CD14-positive monocyte (primary cell): ENCODE results near the gene SF3A1. TPM values are rescaled to one million over a fixed set of nuclear protein-coding genes. Genes with fewer than 3 reads are reported as not detected.

Experiments used
- DNase-seq, 3 donors: peaks; one replicate each; pipeline ENCODE4 v3.0.0-alpha.2; 2011 to 2022
- H2AFZ ChIP-seq: 2 replicates; pipeline ENCODE4 v1.6.0; 2012; ENCODE audit warnings: mild to moderate bottlenecking, low read depth, low read length, inconsistent platforms; ENCODE audit not compliant: insufficient read depth, poor library complexity, severe bottlenecking
- H3K27ac ChIP-seq, 2 donors: 1 replicate in 1 of 2; 2 replicates in 1 of 2; pipeline ENCODE4 v1.5.1; 2012 to 2013; ENCODE audit warnings: low read length in 2 of 2, control low read depth in 1 of 2, inconsistent platforms in 1 of 2, low read depth in 1 of 2, mild to moderate bottlenecking in 1 of 2
- H3K27me3 ChIP-seq, 2 donors: one replicate each; pipeline versions ENCODE4 v1.6.0 to v1.6.1; 2011 to 2013; ENCODE audit warnings: low read length in 2 of 2; ENCODE audit not compliant: control insufficient read depth in 2 of 2, insufficient read depth in 2 of 2
- H3K36me3 ChIP-seq, 2 donors: replicated peaks in 1 of 2; 1 replicate in 1 of 2; 2 replicates in 1 of 2; pipeline versions ENCODE4 v1.5.1 to v1.6.1; 2012 to 2013; ENCODE audit warnings: low read length in 2 of 2, control low read depth in 1 of 2, inconsistent platforms in 1 of 2, mild to moderate bottlenecking in 1 of 2; ENCODE audit not compliant: insufficient read depth in 2 of 2, control insufficient read depth in 1 of 2
- H3K4me1 ChIP-seq, 2 donors: 1 replicate in 1 of 2; 2 replicates in 1 of 2; pipeline versions ENCODE4 v1.5.1 to v1.6.1; 2012 to 2013; ENCODE audit warnings: low read length in 2 of 2, control low read depth in 1 of 2, inconsistent platforms in 1 of 2, mild to moderate bottlenecking in 1 of 2, moderate library complexity in 1 of 2; ENCODE audit not compliant: insufficient read depth in 2 of 2, control insufficient read depth in 1 of 2
- H3K4me2 ChIP-seq: replicated peaks from 2 replicates; pipeline ENCODE3; 2012; ENCODE audit warnings: low read length, moderate library complexity, mild to moderate bottlenecking; ENCODE audit not compliant: poor library complexity, severe bottlenecking; ENCODE audit errors: extremely low read depth
- H3K4me3 ChIP-seq, 3 experiments: fragments of 200-600 bp in 1 of 3; sonication (generic) in 1 of 3; replicated peaks in 1 of 3; 1 replicate in 2 of 3; 2 replicates in 1 of 3; pipeline ENCODE4 v1.5.1; 2011 to 2013; ENCODE audit warnings: low read length in 3 of 3, mild to moderate bottlenecking in 3 of 3, control low read depth in 2 of 3, low read depth in 2 of 3, inconsistent platforms in 1 of 3, moderate library complexity in 1 of 3
- H3K79me2 ChIP-seq: 2 replicates; pipeline ENCODE4 v1.6.0; 2012; ENCODE audit warnings: mild to moderate bottlenecking, control low read depth, inconsistent platforms, low read length, moderate library complexity; ENCODE audit not compliant: insufficient read depth
- H3K9ac ChIP-seq: 2 replicates; pipeline ENCODE4 v1.6.0; 2017; ENCODE audit warnings: low read length, mild to moderate bottlenecking; ENCODE audit not compliant: insufficient read depth, poor library complexity, severe bottlenecking
- H3K9me3 ChIP-seq, 2 donors: replicated peaks in 1 of 2; 1 replicate in 1 of 2; 2 replicates in 1 of 2; pipeline versions ENCODE4 v1.5.1 to v1.6.1; 2012 to 2013; ENCODE audit warnings: low read length in 2 of 2, control low read depth in 1 of 2; ENCODE audit not compliant: control insufficient read depth in 1 of 2, insufficient read depth in 1 of 2
- H4K20me1 ChIP-seq: 2 replicates; pipeline ENCODE4 v1.6.0; 2012; ENCODE audit warnings: mild to moderate bottlenecking, low read length, control low read depth, moderate library complexity; ENCODE audit not compliant: insufficient read depth
- H3K27ac Mint-ChIP-seq, 7 donors: one replicate each; pipeline ENCODE4 v1.8.0; 2020; ENCODE audit warnings: mild to moderate bottlenecking in 7 of 7, mixed read lengths in 7 of 7, moderate library complexity in 6 of 7, inconsistent platforms in 2 of 7
- H3K27me3 Mint-ChIP-seq, 3 donors: one replicate each; pipeline ENCODE4 v1.8.0; 2021 to 2022; ENCODE audit warnings: low read depth in 3 of 3, mild to moderate bottlenecking in 3 of 3, mixed read lengths in 3 of 3, moderate library complexity in 3 of 3, inconsistent platforms in 1 of 3
- H3K36me3 Mint-ChIP-seq, 2 donors: one replicate each; pipeline ENCODE4 v1.8.0; 2020; ENCODE audit warnings: mixed read lengths in 2 of 2, inconsistent platforms in 1 of 2, mild to moderate bottlenecking in 1 of 2
- H3K4me1 Mint-ChIP-seq: one replicate; pipeline ENCODE4 v1.8.0; 2020; ENCODE audit warnings: mild to moderate bottlenecking, mixed read lengths
- H3K4me3 Mint-ChIP-seq, 2 donors: one replicate each; pipeline ENCODE4 v1.8.0; 2020; ENCODE audit warnings: mild to moderate bottlenecking in 2 of 2, mixed read lengths in 2 of 2, moderate library complexity in 1 of 2
- H3K9me3 Mint-ChIP-seq, 7 donors: one replicate each; pipeline ENCODE4 v1.8.0; 2020 to 2022; ENCODE audit warnings: mixed read lengths in 7 of 7, mild to moderate bottlenecking in 6 of 7, moderate library complexity in 6 of 7, inconsistent platforms in 2 of 7
- CTCF ChIP-seq: fragments of 200-600 bp; IDR thresholded peaks from one replicate; pipeline ENCODE4 v1.8.0; 2022; ENCODE audit warnings: antibody characterized with exemption, mild to moderate bottlenecking
- WGBS: methylation state at CpG from one replicate; pipeline ENCODE4 v1.1.5; 2013; ENCODE audit warnings: missing lambda C conversion rate; ENCODE audit not compliant: insufficient coverage; 5-methylcytosine and 5-hydroxymethylcytosine counted together
- intact Hi-C, 2 donors: fragments of 100-400 bp; cut with micrococcal nuclease; formaldehyde crosslinking; loops; one replicate each; pipeline versions ENCODE4 v1.15.0 to v1.15.1; 2023
- polyA minus RNA-seq: library from RNA; depleted of rRNA, polyadenylated mRNA; stranded (reverse); fragments of >200 nt; gene quantifications from 2 replicates; pipeline ENCODE4 v1.2.3, GENCODE V29; 2012
- polyA plus RNA-seq, 3 donors: library from polyadenylated mRNA; depleted of rRNA in 1 of 3; unstranded in 2 of 3; stranded (reverse) in 1 of 3; fragments of 300-500 nt in 2 of 3; fragments of >200 nt in 1 of 3; fragmentation: Illumina TruSeq in 2 of 3; gene quantifications; 1 replicate in 2 of 3; 2 replicates in 1 of 3; pipeline ENCODE4 v1.2.3, GENCODE V29; 2012 to 2021
- total RNA-seq, 12 experiments: library from RNA in 1 of 12; stranded (reverse) in 1 of 12; fragments of 120-200 nt in 1 of 12; gene quantifications; one replicate each; pipeline ENCODE4 v1.2.4 and lab custom pipeline; 2013 to 2026; ENCODE audit warnings: mixed read lengths in 6 of 12, inconsistent platforms in 1 of 12

The SF3A1 gene
- total RNA-seq (2013) = 38.3 TPM
- 100 to 1,000 TPM in 1 of 3 donors, 10 to 100 TPM in 2; 34.7 to 102 (median 52.1) TPM for polyA plus RNA-seq
- polyA minus RNA-seq = 80.1 and 134 TPM in 2 replicates
- total RNA-seq (lab: John Stamatoyannopoulos, UW) = 65.5 to 164 (median 80.5) reads per million in 11 experiments

DNA sequence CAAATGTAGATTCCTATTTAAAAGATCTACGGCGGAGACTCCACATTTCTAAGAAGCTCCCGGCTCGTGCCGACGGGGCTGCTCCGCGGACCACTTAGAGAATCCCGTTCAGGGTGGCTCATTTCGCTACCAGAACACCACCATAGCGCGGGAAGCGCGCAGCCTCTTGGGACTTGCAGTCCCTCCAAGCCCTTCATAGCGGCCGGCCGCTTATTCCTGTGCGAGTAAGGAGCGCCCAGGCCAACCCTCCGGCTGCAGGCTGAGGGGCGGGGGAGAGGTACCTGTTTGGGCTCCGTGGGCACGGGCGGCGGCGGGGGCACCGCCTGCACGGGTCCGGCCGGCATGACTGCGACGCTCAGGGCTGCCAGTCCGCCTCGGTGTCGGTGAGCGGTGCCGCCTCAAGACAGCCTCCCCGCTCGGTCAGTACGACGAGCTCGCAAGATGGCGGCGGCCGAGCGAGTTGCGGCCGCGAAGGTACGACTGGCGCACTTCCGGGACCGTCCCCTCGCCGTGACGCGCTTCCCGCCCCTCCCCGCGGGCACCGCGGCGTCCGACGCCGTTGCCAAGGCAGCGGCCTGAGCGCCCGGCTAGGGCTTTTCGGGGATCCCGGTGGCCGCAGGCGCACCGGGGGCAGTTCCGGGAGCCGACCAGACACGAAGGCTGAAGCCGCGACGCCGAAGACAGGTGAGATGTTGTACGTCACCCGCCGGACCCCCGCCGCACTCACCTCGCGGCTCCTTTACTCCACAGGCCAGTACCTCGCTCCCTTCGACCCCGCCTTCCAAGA is at the start of gene SF3A1, which contains the start of gene CCDC157:
Gene SF3A1, minus strand, starts transcription at position 446 of the 787 bp plus-strand sequence. Its CDS starts 102 bp downstream, at position 344.
Gene CCDC157, plus strand, starts transcription at position 559 of the 787 bp plus-strand sequence. CDS start 8,994 bp downstream, outside the sequence.
- H3K4me3 Mint-ChIP-seq = peak within 1 kb of the TSS; percentile 93 to 94
- TF ChIP-seq CTCF = no peak
- Histone ChIP-seq H3K4me1 (peaks cover 25 to 28% of the 10 kb centered on the region in 2 donors), H4K20me1 (peaks cover 45% of the 10 kb centered on the region), H2AFZ (peak within 1 kb of the TSS; percentile 91), H3K36me3 (peaks cover 19 to 24% of the 10 kb centered on the region in 2 donors), H3K4me2 (peak within 1 kb of the TSS; percentile 94), H3K27ac (peak within 1 kb of the TSS; percentile 77 to 95), H3K4me3 (peak within 1 kb of the TSS; percentile 71 to 94 (median 87)), H3K27me3 (peaks cover 0 to 3% of the 10 kb centered on the region in 2 donors), H3K9me3 (no peaks in the 10 kb centered on the region), H3K79me2 (peaks cover 48% of the 10 kb centered on the region), H3K9ac (peak within 1 kb of the TSS; percentile 95)
- H3K4me1 Mint-ChIP-seq = peaks cover 31% of the 10 kb centered on the region
- peak; percentile 87 to 89 (median 88) for DNase-seq
- intact Hi-C loops = loop anchor here in 1 of 2 donors (2.0 to 10.0 kb wide), 2 partner anchors 30 to 52 kb away; partner anchors contain the start of gene RNF215
- H3K36me3 Mint-ChIP-seq = peaks cover 25 to 29% of the 10 kb centered on the region in 2 donors
- under 1% methylated on average over 91 of the region's 91 CpGs for WGBS
- no peaks in the 10 kb centered on the region for H3K9me3 Mint-ChIP-seq
- peaks cover 0 to 18% (median 14%) of the 10 kb centered on the region in 3 donors for H3K27me3 Mint-ChIP-seq
- H3K27ac Mint-ChIP-seq = peak within 1 kb of the TSS; percentile 86 to 93 (median 90)

DNA sequence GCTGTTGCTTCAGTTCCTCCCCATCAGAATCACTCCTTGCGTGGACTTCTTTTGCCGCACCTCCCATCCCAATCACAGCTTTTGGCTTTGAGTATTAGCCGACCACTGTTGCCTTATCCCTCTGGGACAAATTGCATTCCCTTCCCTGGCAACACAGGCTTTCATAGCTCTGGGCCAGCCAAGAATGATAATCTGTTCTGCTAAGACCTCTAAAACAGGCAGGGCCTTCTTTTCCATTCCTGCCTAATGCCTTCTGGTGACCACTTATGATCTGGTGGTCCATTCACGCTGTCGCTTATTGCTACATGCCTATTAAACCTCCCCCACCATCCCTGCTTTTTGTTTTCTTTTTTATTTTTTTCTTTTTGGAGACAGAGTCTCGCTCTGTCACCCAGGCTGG is 49.7 kb upstream of the SF3A1 start:
- WGBS = 99% methylated on average over 6 of the region's 6 CpGs
- no peaks in the 10 kb centered on the region for H3K9me3 ChIP-seq
- no peak overlapping the region for H3K27ac ChIP-seq
- H3K4me1 ChIP-seq = no peaks in the 10 kb centered on the region
- no peak overlapping the region for H3K9ac ChIP-seq
- no peaks in the 10 kb centered on the region for H3K27me3 ChIP-seq
- H3K36me3 Mint-ChIP-seq = no peaks in the 10 kb centered on the region
- no peak overlapping the region for H3K4me3 Mint-ChIP-seq
- H3K4me3 ChIP-seq = no peak overlapping the region
- intact Hi-C loops = no loop called here
- H3K4me2 ChIP-seq = no peak overlapping the region
- no peak overlapping the region for H2AFZ ChIP-seq
- H3K79me2 ChIP-seq = no peaks in the 10 kb centered on the region
- H4K20me1 ChIP-seq = no peaks in the 10 kb centered on the region
- H3K4me1 Mint-ChIP-seq = no peaks in the 10 kb centered on the region
- no peaks in the 10 kb centered on the region for H3K36me3 ChIP-seq
- H3K9me3 Mint-ChIP-seq = no peaks in the 10 kb centered on the region
- peaks cover 5 to 6% (median 6%) of the 10 kb centered on the region in 3 donors for H3K27me3 Mint-ChIP-seq
- no peak for DNase-seq
- H3K27ac Mint-ChIP-seq = no peak overlapping the region
- TF ChIP-seq CTCF = no peak
